Adrenal gland (tissue), 12 donors: ENCODE results near the gene MNDA. TPM values are rescaled to one million over a fixed set of nuclear protein-coding genes. Genes with fewer than 3 reads are reported as not detected.

Experiments
- DNase-seq, 7 donors: peaks; one replicate each; pipeline ENCODE4 v3.0.0-alpha.2; 2019 to 2020
- H3K27ac ChIP-seq, 5 donors: fragments of 200-600 bp; sonication (generic) in 4 of 5; 1 replicate in 3 of 5; 2 replicates in 2 of 5; pipeline versions ENCODE4 v1.5.1 to v1.8.0; 2016 to 2020; ENCODE audit warnings: mild to moderate bottlenecking in 1 of 5
- H3K27me3 ChIP-seq: fragments of 200-600 bp; 2 replicates; pipeline ENCODE4 v1.8.0; 2021
- H3K36me3 ChIP-seq, 2 donors: fragments of 200-600 bp; replicated peaks in 1 of 2; 1 replicate in 1 of 2; 2 replicates in 1 of 2; pipeline versions ENCODE4 v1.5.1 to v1.8.0; 2018 to 2022
- H3K4me1 ChIP-seq, 2 donors: fragments of 200-600 bp; replicated peaks in 1 of 2; 1 replicate in 1 of 2; 2 replicates in 1 of 2; pipeline versions ENCODE4 v1.5.1 to v1.8.0; 2018 to 2021
- H3K4me3 ChIP-seq, 4 donors: fragments of 200-600 bp; sonication (generic) in 3 of 4; one replicate each; pipeline ENCODE4 v1.5.1; 2016 to 2018
- H3K9me3 ChIP-seq, 3 donors: fragments of 200-600 bp; sonication (generic) in 1 of 3; replicated peaks in 1 of 3; 1 replicate in 2 of 3; 2 replicates in 1 of 3; pipeline versions ENCODE4 v1.5.1 to v1.8.0; 2016 to 2021
- POLR2A ChIP-seq, 2 donors: fragments of 450-650 bp; IDR thresholded peaks; one replicate each; pipeline ENCODE4 v1.6.1; 2017; ENCODE audit warnings: antibody characterized with exemption in 2 of 2, mild to moderate bottlenecking in 2 of 2, moderate library complexity in 1 of 2
- WGBS, 4 donors: extraction: QIAGEN DNeasy Blood & Tissue Kit in 2 of 4; methylation state at CpG; one replicate each; pipeline versions ENCODE4 v1.1.5 to v1.1.7; 2013 to 2017; 5-methylcytosine and 5-hydroxymethylcytosine counted together
- intact Hi-C, 2 donors: fragments of 100-400 bp; cut with DNase I; formaldehyde crosslinking; loops; one replicate each; pipeline versions ENCODE4 v1.14.1 to v1.15.0; 2022 to 2023
- polyA plus RNA-seq, 3 donors: library from polyadenylated mRNA; stranded (reverse); fragments of 200-250 nt in 2 of 3; fragments of 350-450 nt in 1 of 3; fragmentation: Illumina TruSeq in 1 of 3; extraction: RNeasy Lipid Tissue Mini Kit (QIAGEN cat#74804) in 1 of 3; gene quantifications; one replicate each; pipeline ENCODE4 v1.2.3, GENCODE V29; 2013 to 2014
- total RNA-seq, 9 donors: library from RNA; depleted of rRNA in 4 of 9; stranded (reverse); fragments of >200 nt in 4 of 9; fragments of 120-200 nt in 1 of 9; fragmentation: NEBNext Ultra II Directional in 1 of 9; extraction: Animal tissue kit (Norgen Biotek cat#: 25700) in 1 of 9; gene quantifications; one replicate each; pipeline versions ENCODE4 v1.1.0 to v1.2.4, GENCODE V29; 2013 to 2023
- TF ChIP-seq, protein P1 (sequence below), 6 experiments: fragments of 450-650 bp in 4 of 6; fragments of 200-600 bp in 2 of 6; sonication (generic) in 1 of 6; IDR thresholded peaks; 1 replicate in 5 of 6; 2 replicates in 1 of 6; pipeline versions ENCODE4 v1.5.1 to v1.8.0; 2016 to 2021; ENCODE audit warnings: antibody characterized with exemption in 6 of 6, mild to moderate bottlenecking in 2 of 6, moderate library complexity in 1 of 6
- donor health status: healthy with polysubstance abuse.
- donor health status: Bipolar disorder and iron deficiency.
- donor health status: DM: yes; HTN: yes; CAD: no.
- donor health status: DM: no; HTN: no; CAD: no.
- donor health status: DM: no; HTN: no; CAD: no.
- donor health status: DM: yes; HTN: yes; CAD: no.

The MNDA gene
- total and polyA plus RNA-seq, 12 donors: 3.1 to 17.9 (median 13.6) TPM

DNA sequence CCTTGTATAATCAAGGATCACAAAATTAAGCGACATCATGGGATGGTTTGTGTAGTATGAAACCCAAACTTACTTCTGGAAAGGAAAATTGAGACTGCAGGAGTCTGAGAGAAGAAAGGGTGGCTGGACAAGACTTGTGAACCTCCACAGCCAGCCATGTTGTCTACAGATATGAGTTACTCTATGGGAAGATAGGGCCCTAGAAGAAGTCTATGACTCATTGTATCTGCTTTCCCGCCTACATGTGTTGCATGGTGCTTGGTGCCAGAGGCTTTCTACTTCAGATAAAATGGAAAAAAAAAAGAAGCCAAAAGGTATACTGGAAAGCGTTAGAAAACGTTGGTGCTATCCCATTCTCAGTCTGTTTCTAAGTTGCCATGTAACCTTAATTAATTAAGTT is 31.5 kb upstream of the MNDA start:
- H3K36me3 ChIP-seq: no peaks in the 10 kb centered on the region
- intact Hi-C loops: no loop called here
- 80 to 86% (median 84%) methylated on average over 4 of the region's 4 CpGs for WGBS, 4 donors
- no peak for TF ChIP-seq POLR2A (IDR thresholded peaks at IDR 0.05)
- TF ChIP-seq, protein P1, sequence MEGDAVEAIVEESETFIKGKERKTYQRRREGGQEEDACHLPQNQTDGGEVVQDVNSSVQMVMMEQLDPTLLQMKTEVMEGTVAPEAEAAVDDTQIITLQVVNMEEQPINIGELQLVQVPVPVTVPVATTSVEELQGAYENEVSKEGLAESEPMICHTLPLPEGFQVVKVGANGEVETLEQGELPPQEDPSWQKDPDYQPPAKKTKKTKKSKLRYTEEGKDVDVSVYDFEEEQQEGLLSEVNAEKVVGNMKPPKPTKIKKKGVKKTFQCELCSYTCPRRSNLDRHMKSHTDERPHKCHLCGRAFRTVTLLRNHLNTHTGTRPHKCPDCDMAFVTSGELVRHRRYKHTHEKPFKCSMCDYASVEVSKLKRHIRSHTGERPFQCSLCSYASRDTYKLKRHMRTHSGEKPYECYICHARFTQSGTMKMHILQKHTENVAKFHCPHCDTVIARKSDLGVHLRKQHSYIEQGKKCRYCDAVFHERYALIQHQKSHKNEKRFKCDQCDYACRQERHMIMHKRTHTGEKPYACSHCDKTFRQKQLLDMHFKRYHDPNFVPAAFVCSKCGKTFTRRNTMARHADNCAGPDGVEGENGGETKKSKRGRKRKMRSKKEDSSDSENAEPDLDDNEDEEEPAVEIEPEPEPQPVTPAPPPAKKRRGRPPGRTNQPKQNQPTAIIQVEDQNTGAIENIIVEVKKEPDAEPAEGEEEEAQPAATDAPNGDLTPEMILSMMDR (IDR thresholded peaks at IDR 0.05): no peak
- DNase-seq: no peak
- no peaks in the 10 kb centered on the region for H3K9me3 ChIP-seq
- H3K4me3 ChIP-seq: no peak overlapping the region
- no peaks in the 10 kb centered on the region for H3K4me1 ChIP-seq
- no peaks in the 10 kb centered on the region for H3K27me3 ChIP-seq
- H3K27ac ChIP-seq: no peak overlapping the region

DNA sequence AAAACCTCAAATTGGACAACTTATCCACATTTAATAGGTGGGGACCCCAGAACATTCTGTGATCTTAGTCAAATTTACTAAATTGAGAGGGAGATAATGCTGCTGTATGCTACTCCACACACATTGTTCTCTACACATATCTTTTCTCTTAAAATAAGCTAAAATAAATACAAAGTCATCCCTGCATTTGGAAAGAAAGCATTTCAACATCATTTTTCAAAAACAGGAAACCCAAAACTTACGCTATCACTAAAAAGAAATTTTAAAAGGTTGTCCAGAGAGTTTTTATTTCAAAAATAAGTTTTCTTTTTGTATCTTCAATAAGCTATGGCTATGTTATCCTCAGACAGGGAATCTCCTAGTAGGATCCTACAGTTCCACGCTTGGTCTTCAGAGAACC is 30.6 kb upstream of the MNDA start:
- DNase-seq: no peak
- no peak overlapping the region for H3K27ac ChIP-seq
- H3K9me3 ChIP-seq: no peaks in the 10 kb centered on the region
- no peaks in the 10 kb centered on the region for H3K27me3 ChIP-seq
- H3K4me1 ChIP-seq: no peaks in the 10 kb centered on the region
- H3K4me3 ChIP-seq: no peak overlapping the region
- no peaks in the 10 kb centered on the region for H3K36me3 ChIP-seq
- TF ChIP-seq POLR2A (IDR thresholded peaks at IDR 0.05): no peak
- TF ChIP-seq, protein P1 (IDR thresholded peaks at IDR 0.05): no peak
- intact Hi-C loops: no loop called here
- WGBS, 4 donors: 73 to 83% (median 78%) methylated on average over 2 of the region's 2 CpGs

DNA sequence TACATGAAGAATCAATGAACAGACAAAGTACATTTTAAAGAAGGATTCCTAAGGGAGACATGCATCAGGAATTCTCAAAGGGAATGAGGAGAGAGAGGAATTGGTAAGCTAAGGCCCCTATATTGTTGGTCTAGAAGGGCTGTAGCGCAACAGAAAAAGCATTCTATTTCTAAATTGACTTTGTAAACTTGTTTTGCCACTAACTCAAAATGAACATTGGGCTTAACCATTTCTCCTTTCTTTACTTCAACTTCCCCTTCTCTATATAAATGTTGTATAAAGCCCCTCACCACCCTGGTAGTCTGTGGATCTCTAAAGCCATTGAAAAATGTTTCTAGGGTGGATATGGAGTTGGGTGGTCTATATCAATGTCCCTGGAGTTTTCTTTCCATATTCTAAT is 29.8 kb upstream of the MNDA start:
- H3K27me3 ChIP-seq: no peaks in the 10 kb centered on the region
- no peak for DNase-seq
- no peak overlapping the region for H3K27ac ChIP-seq
- no peak overlapping the region for H3K4me3 ChIP-seq
- H3K36me3 ChIP-seq: no peaks in the 10 kb centered on the region
- no peak for TF ChIP-seq POLR2A (IDR thresholded peaks at IDR 0.05)
- TF ChIP-seq, protein P1 (IDR thresholded peaks at IDR 0.05): no peak
- 62 to 83% (median 75%) methylated on average over 1 of the region's 1 CpG for WGBS, 4 donors
- no peaks in the 10 kb centered on the region for H3K4me1 ChIP-seq
- H3K9me3 ChIP-seq: no peaks in the 10 kb centered on the region
- intact Hi-C loops: no loop called here

DNA sequence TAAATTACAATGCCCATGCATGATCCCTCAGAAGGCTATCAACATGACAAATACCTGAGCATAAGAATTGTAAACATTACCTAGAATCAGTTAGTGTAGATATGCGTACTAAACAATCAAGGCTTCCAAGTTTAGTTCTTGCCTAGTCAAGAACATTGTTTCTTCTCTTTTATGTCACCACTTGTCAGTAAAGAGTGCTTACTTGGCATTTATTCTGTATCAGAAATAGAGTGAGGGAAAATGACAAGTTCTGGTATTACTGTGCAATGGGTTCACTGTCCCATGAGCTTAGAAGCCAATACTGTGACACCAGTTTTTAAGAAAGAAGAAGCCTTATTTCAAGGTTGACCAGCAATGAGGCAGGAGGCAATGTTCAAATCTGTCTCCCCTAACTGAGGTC is 27.5 kb upstream of the MNDA start:
- Histone ChIP-seq H3K27me3 (no peaks in the 10 kb centered on the region), H3K36me3 (no peaks in the 10 kb centered on the region), H3K27ac (no peak overlapping the region), H3K4me3 (no peak overlapping the region), H3K9me3 (no peaks in the 10 kb centered on the region), H3K4me1 (no peaks in the 10 kb centered on the region)
- no peak for TF ChIP-seq POLR2A (IDR thresholded peaks at IDR 0.05)
- no peak for DNase-seq
- WGBS, 4 donors: 70 to 84% (median 76%) methylated on average over 1 of the region's 1 CpG
- intact Hi-C loops: no loop called here

GRCh38 chr1:158806916-158807536 is 24.1 kb upstream of the MNDA start:
- 63 to 73% (median 69%) methylated on average over 6 of the region's 6 CpGs for WGBS, 4 donors
- Histone ChIP-seq H3K4me3 (no peak overlapping the region), H3K9me3 (no peaks in the 10 kb centered on the region), H3K27ac (no peak overlapping the region), H3K36me3 (no peaks in the 10 kb centered on the region), H3K4me1 (no peaks in the 10 kb centered on the region), H3K27me3 (no peaks in the 10 kb centered on the region)
- no peak for TF ChIP-seq POLR2A (IDR thresholded peaks at IDR 0.05)
- TF ChIP-seq, protein P1 (IDR thresholded peaks at IDR 0.05): no peak
- intact Hi-C loops: no loop called here
- no peak for DNase-seq
